Measurements from ENCODE around the gene PCDH9. TPM values are rescaled to one million over a fixed set of nuclear protein-coding genes. Genes with fewer than 3 reads are reported as not detected.

Gene PCDH9
- total RNA-seq, 1 experiment from 2014 or later, result 0.11 TPM

DNA sequence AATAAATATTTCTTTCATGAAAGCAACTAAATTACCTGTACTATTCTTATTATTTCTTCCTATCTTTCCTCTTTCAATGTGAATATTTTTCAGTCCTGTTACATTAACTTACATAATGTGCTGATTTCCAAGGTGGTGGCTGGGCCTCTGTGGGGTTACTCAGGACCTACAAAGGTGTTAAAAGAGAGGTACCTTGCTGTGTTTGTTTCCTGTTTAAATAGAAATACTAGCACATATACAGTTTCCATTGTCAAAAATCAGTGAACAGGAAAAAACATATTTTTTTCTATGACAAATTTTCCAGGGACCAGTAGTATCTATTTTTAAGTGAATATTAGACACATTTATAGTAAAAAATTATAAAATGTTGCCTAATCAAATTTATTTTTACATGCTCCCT is 8.7 kb upstream of the PCDH9 start:
- POLR2A ChIA-PET, result no interaction called here
- H3K4me1 Mint-ChIP-seq (ENCODE audit: low read depth, unreplicated experiment), result no peaks in the 10 kb centered on the region

DNA sequence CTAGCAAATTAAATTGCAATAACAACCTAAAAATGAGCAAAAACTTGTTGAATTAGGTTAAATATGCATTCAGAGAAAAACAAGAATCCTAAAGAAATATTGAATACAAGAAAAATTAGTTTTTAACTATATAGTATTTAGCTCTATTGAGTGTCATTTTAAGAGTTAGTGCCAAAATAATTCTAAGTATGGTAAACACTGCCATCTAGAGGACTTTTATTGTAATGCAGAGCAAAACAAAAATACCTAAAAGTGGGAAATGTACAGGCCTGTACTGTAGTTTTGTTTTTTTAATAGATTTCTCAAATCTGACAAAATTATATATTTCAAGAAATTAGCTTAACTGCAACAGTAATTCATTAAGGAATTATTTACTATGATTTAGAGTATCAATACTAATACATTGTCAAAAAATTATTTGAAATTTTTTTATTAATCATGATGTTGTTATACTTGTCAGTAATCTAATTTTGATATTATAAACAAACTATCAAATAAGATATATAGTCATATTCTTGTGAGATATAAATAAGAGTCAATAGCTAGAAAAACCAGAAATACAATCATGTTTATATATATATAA is 8.2 kb upstream of the PCDH9 start:
- Mint-ChIP-seq H3K27ac (ENCODE audit: unreplicated experiment) (no peak overlapping the region), H3K9me3 (ENCODE audit: unreplicated experiment) (no peaks in the 10 kb centered on the region), H3K36me3 (ENCODE audit: insufficient read depth, unreplicated experiment) (no peaks in the 10 kb centered on the region), H3K4me3 (ENCODE audit: unreplicated experiment) (no peak overlapping the region), H3K27me3 (ENCODE audit: insufficient read depth, unreplicated experiment) (no peaks in the 10 kb centered on the region), H3K4me1 (ENCODE audit: low read depth, unreplicated experiment) (no peaks in the 10 kb centered on the region)
- ChIA-PET POLR2A (no interaction called here), CTCF (interaction anchor here (0.6 to 1.0 kb wide), 5 partner anchors 22 to 1312 kb away, joined by 3 to 5 read pairs (median 3); no protein-coding TSS in a partner anchor)
- no peaks in the 10 kb centered on the region for H3K9me3 ChIP-seq
- no TSS peak for BruUV-seq (replicated peaks)
- intact Hi-C loops (cut with micrococcal nuclease; ENCODE audit: unreplicated experiment), result loop anchor here (2.0 to 5.0 kb wide), 4 partner anchors 620 to 1581 kb away; no protein-coding TSS in a partner anchor
- H3K27me3 ChIP-seq (replicated peaks; ENCODE audit: control insufficient read depth, insufficient read depth, low read length), result no peaks in the 10 kb centered on the region
- H3K4me1 ChIP-seq, result no peaks in the 10 kb centered on the region
- TF ChIP-seq, protein P1, sequence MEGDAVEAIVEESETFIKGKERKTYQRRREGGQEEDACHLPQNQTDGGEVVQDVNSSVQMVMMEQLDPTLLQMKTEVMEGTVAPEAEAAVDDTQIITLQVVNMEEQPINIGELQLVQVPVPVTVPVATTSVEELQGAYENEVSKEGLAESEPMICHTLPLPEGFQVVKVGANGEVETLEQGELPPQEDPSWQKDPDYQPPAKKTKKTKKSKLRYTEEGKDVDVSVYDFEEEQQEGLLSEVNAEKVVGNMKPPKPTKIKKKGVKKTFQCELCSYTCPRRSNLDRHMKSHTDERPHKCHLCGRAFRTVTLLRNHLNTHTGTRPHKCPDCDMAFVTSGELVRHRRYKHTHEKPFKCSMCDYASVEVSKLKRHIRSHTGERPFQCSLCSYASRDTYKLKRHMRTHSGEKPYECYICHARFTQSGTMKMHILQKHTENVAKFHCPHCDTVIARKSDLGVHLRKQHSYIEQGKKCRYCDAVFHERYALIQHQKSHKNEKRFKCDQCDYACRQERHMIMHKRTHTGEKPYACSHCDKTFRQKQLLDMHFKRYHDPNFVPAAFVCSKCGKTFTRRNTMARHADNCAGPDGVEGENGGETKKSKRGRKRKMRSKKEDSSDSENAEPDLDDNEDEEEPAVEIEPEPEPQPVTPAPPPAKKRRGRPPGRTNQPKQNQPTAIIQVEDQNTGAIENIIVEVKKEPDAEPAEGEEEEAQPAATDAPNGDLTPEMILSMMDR (IDR thresholded peaks at IDR 0.05; ENCODE audit: insufficient read depth in 1 of 2, low read depth in 1 of 2, low read length in 1 of 2, severe bottlenecking in 1 of 2, unreplicated experiment in 1 of 2), result peak; percentile 48 to 55
- peak in 1 of 2 experiments; percentile 33 for DNase-seq
- no peaks in the 10 kb centered on the region for H3K36me3 ChIP-seq (ENCODE audit: control insufficient read depth, insufficient read depth, low read length)
- H3K4me3 ChIP-seq (ENCODE audit: low read depth, low read length), result no peak overlapping the region

More for the DNA sequence above, 8.7 kb upstream of the PCDH9 start:
- intact Hi-C loops (cut with micrococcal nuclease; ENCODE audit: unreplicated experiment), result loop anchor here (2.0 to 5.0 kb wide), 4 partner anchors 620 to 1582 kb away; no protein-coding TSS in a partner anchor
- Histone ChIP-seq H3K9me3 (no peaks in the 10 kb centered on the region), H3K36me3 (ENCODE audit: control insufficient read depth, insufficient read depth, low read length) (no peaks in the 10 kb centered on the region), H3K4me1 (no peaks in the 10 kb centered on the region), H3K27me3 (replicated peaks; ENCODE audit: control insufficient read depth, insufficient read depth, low read length) (no peaks in the 10 kb centered on the region), H3K4me3 (ENCODE audit: low read depth, low read length) (no peak overlapping the region)
- DNase-seq, result no peak
- Mint-ChIP-seq H3K4me3 (ENCODE audit: unreplicated experiment) (no peak overlapping the region), H3K36me3 (ENCODE audit: insufficient read depth, unreplicated experiment) (no peaks in the 10 kb centered on the region), H3K27ac (ENCODE audit: unreplicated experiment) (no peak overlapping the region), H3K9me3 (ENCODE audit: unreplicated experiment) (no peaks in the 10 kb centered on the region), H3K27me3 (ENCODE audit: insufficient read depth, unreplicated experiment) (no peaks in the 10 kb centered on the region)
- TF ChIP-seq, protein P1 (IDR thresholded peaks at IDR 0.05; ENCODE audit: insufficient read depth in 1 of 2, low read depth in 1 of 2, low read length in 1 of 2, severe bottlenecking in 1 of 2, unreplicated experiment in 1 of 2), result no peak
- no TSS peak for BruUV-seq (replicated peaks)
- CTCF ChIA-PET, result interaction anchor here (1.0 kb wide), 2 partner anchors 620 to 1312 kb away, joined by 3 to 4 read pairs; no protein-coding TSS in a partner anchor

DNA sequence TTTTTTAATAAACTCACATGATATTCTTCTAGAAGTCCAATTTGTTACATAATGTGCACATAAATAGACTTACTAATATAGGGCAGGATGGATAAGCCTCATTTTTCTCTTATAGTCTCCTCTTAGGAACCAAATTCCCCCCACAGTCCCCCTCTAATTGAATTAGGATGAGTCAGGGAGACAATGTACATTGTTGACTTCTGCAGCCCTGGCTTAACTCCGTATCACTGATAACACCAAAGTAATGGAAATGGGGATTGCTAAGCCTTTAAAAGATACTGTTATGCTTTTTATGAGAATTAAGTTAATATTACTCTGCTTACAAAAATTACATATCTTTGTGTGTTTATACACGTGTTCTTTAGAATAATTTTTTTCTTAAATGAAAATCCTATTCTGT is 5.1 kb upstream of the PCDH9 start:
- no peaks in the 10 kb centered on the region for H3K27me3 ChIP-seq (replicated peaks; ENCODE audit: control insufficient read depth, insufficient read depth, low read length)
- H3K4me1 ChIP-seq, result no peaks in the 10 kb centered on the region
- CTCF ChIA-PET, result no interaction called here
- Mint-ChIP-seq H3K4me3 (ENCODE audit: unreplicated experiment) (no peak overlapping the region), H3K27ac (ENCODE audit: unreplicated experiment) (no peak overlapping the region), H3K36me3 (ENCODE audit: insufficient read depth, unreplicated experiment) (peaks cover 5% of the 10 kb centered on the region), H3K4me1 (ENCODE audit: low read depth, unreplicated experiment) (no peaks in the 10 kb centered on the region), H3K27me3 (ENCODE audit: insufficient read depth, unreplicated experiment) (peaks cover 3% of the 10 kb centered on the region), H3K9me3 (ENCODE audit: unreplicated experiment) (no peaks in the 10 kb centered on the region)
- DNase-seq, result no peak
- no peak overlapping the region for H3K4me3 ChIP-seq (ENCODE audit: low read depth, low read length)
- BruUV-seq (replicated peaks), result no TSS peak
- intact Hi-C loops (cut with micrococcal nuclease; ENCODE audit: unreplicated experiment), result loop anchor here (5.0 kb wide), 2 partner anchors 1268 to 1578 kb away; no protein-coding TSS in a partner anchor
- POLR2A ChIA-PET, result no interaction called here
- TF ChIP-seq, protein P1 (IDR thresholded peaks at IDR 0.05; ENCODE audit: insufficient read depth in 1 of 2, low read depth in 1 of 2, low read length in 1 of 2, severe bottlenecking in 1 of 2, unreplicated experiment in 1 of 2), result no peak
- no peaks in the 10 kb centered on the region for H3K9me3 ChIP-seq
- no peaks in the 10 kb centered on the region for H3K36me3 ChIP-seq (ENCODE audit: control insufficient read depth, insufficient read depth, low read length)

Data from Caco-2 (cell line).